ENCODE measurements around the gene DISC1. TPM values are rescaled to one million over a fixed set of nuclear protein-coding genes. Genes with fewer than 3 reads are reported as not detected.

Gene DISC1
- total and polyA plus RNA-seq, 2 of the 13 experiments (the other 11 are each of a cell fraction or from before 2014, with no cell fraction given) = 4.2 to 4.6 TPM

GRCh38 chr1:231626951-231627614, 493 bp downstream of the DISC1 start (continued):
- no peak; the same call in 1 of the 2 replicates for TF ChIP-seq POLR2AphosphoS5 (IDR thresholded peaks at IDR 0.05; ENCODE audit: low read depth, low read length)
- no peak for TF ChIP-seq AFF4 (CRISPR knock-in tag; IDR thresholded peaks at IDR 0.05)
- peak; percentile 79 for TF ChIP-seq RBFOX2 (IDR thresholded peaks at IDR 0.05; ENCODE audit: low read depth, low read length)
- TF ChIP-seq ZNF660 (CRISPR knock-in tag; IDR thresholded peaks at IDR 0.05; ENCODE audit: borderline replicate concordance, low read depth) = no peak
- TF ChIP-seq ZBTB42 (CRISPR knock-in tag; IDR thresholded peaks at IDR 0.05) = no peak
- no peak for TF ChIP-seq ZBTB46 (CRISPR knock-in tag; IDR thresholded peaks at IDR 0.05; ENCODE audit: borderline replicate concordance)
- no peak for TF ChIP-seq RAD51 (IDR thresholded peaks at IDR 0.05; ENCODE audit: borderline replicate concordance)
- no peak for TF ChIP-seq FIP1L1 (IDR thresholded peaks at IDR 0.05; ENCODE audit: borderline replicate concordance, insufficient read depth, low read depth, low read length)
- no peak for TF ChIP-seq TAF15 (IDR thresholded peaks at IDR 0.05; ENCODE audit: low read depth, low read length, poor library complexity, severe bottlenecking)
- TF ChIP-seq KDM5B (CRISPR knock-in tag; IDR thresholded peaks at IDR 0.05; ENCODE audit: borderline replicate concordance) = peak; percentile 63; the same call in 1 of the 2 replicates
- TF ChIP-seq ZNF121 (CRISPR knock-in tag; IDR thresholded peaks at IDR 0.05) = no peak
- TF ChIP-seq SP5 (CRISPR knock-in tag; IDR thresholded peaks at IDR 0.05; ENCODE audit: borderline replicate concordance, low read depth) = peak; percentile 29; the same call in 1 of the 2 replicates
- peak; percentile 37; the same call in 1 of the 2 replicates for TF ChIP-seq PATZ1 (CRISPR knock-in tag; IDR thresholded peaks at IDR 0.05)
- no peak for TF ChIP-seq BORCS8-MEF2B (CRISPR knock-in tag; IDR thresholded peaks at IDR 0.05)
- no peak for TF ChIP-seq ZBTB7A (CRISPR knock-in tag; IDR thresholded peaks at IDR 0.05)
- no peak for TF ChIP-seq ZNF430 (CRISPR knock-in tag; IDR thresholded peaks at IDR 0.05)
- TF ChIP-seq PBX2 (CRISPR knock-in tag; IDR thresholded peaks at IDR 0.05) = no peak
- 0 out of 2 replicates have a peak, but pooled peaks have one; percentile 65 for TF ChIP-seq ZIK1 (CRISPR knock-in tag; IDR thresholded peaks at IDR 0.05; ENCODE audit: borderline replicate concordance, low read depth)
- TF ChIP-seq EZH2 (conservative IDR thresholded peaks at IDR 0.05; ENCODE audit: low read depth, low read length) = no peak
